Mammary epithelial cell (primary cell): ENCODE data around the gene MSMP.

ENCODE experiments used
- CTCF ChIP-seq, 2 donors: IDR thresholded peaks in 1 of 2; conservative IDR thresholded peaks in 1 of 2; 2 replicates each; pipeline ENCODE4 v1.5.1; 2011 to 2012; ENCODE audit warnings: inconsistent platforms in 2 of 2, low read length in 2 of 2, mild to moderate bottlenecking in 2 of 2, control low read depth in 1 of 2, low read depth in 1 of 2; ENCODE audit not compliant: insufficient read depth in 1 of 2; ENCODE audit errors: extremely low read depth in 1 of 2
- EZH2 ChIP-seq: IDR thresholded peaks from 2 replicates; pipeline ENCODE4 v1.6.1; 2012; ENCODE audit warnings: low read length, inconsistent platforms, borderline replicate concordance

- TF ChIP-seq EZH2 (no peak), CTCF (conservative IDR thresholded peaks at IDR 0.05 in 1 of 2, IDR thresholded peaks at IDR 0.05 in 1 of 2; ENCODE audit: extremely low read depth in 1 of 2, insufficient read depth in 1 of 2, low read depth in 1 of 2, low read length in 2 of 2) (no peak)
Observed at GRCh38 chr9:35748242-35748857, 5.7 kb downstream of the MSMP start.
